Renal pelvis (tissue), 4 donors: ENCODE measurements around the gene YARS2. TPM values are rescaled to one million over a fixed set of nuclear protein-coding genes. Genes with fewer than 3 reads are reported as not detected.
"Not testable (repeated sequence)": the region's sequence is repeated elsewhere in the genome, so short reads cannot be mapped to it uniquely, and the experiment has no call there.

ENCODE experiments used
- DNase-seq: peaks from one replicate; pipeline ENCODE4 v3.0.0-alpha.2; 2013
- polyA plus RNA-seq, 3 donors: library from polyadenylated mRNA; unstranded; fragments of 120-200 nt; gene quantifications; one replicate each; pipeline ENCODE4 v1.2.1, GENCODE V29; 2013; ENCODE audit not compliant: insufficient read length in 3 of 3

The YARS2 gene
- polyA plus RNA-seq, 3 donors: 31.3 to 35.0 (median 33.9) TPM

GRCh38 chr12:32757157-32757556, 1.5 kb upstream of the YARS2 start:
- DNase-seq: no peak

- peak; percentile 46 for DNase-seq
These were observed 874 bp upstream of the YARS2 start for GRCh38 chr12:32756476-32757066.

GRCh38 chr12:32755051-32755653, 545 bp downstream of the YARS2 start:
- DNase-seq: peak; percentile 64

DNA sequence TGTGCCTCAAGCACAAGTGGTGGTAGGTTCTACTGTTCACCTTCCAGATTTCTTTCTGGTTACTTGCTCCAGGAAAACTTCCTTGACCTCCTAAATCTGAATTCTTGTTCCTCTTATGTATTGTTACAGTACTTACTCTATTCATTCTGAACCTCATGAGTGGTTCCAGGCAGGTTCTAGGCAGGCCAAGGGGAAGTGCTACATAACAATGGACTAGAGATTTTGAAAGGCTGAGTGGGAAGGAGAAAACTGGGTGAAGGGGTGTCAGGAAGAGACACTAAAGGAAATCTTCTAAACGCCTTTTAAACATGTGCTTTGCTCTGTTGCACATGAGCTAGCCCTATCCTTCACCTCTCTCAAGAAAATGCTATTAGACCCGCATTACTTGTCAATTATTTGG, 1.6 kb downstream of the YARS2 start:
- no peak for DNase-seq

DNA sequence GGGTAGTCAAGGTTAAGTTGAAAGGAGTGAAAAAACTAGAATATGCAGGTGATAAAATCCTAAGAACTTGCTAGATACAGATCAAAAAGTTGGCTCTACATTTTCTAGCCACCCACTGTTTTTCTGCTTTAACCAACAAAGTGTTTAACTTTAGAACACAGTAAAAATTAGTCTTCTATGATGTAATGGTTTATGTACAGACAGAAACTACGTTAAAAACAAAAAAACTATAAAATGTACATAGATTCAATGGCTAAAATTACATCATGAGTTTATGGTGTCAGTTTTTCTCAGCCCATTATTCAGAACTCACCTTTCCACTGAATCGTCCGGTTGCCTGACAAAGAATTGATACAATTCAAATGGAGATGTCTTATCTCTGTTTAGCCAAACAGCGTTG, 2.1 kb downstream of the YARS2 start:
- no peak for DNase-seq

DNA sequence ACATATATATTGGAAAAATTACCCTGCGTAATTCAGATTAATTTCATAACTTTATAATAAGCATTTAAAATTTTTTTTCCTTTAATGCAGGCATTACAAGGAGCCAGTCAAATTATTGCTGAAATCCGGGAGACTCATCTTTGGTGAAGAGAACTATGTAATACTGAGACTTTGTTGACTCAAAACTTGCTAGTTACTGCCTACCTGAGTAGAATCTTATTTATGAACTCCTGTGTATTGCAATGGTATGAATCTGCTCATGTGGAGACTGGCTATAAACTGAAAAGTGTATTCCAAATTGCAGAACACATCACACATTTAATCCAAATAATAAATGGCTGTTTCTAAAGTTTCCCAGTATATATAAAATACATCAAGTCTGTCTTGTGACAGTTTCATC, 12.4 kb downstream of the YARS2 start:
- DNase-seq: no peak

- DNase-seq: no peak
These were observed 13.6 kb downstream of the YARS2 start for GRCh38 chr12:32742133-32742532.

GRCh38 chr12:32739279-32739678, 16.4 kb downstream of the YARS2 start:
- DNase-seq: no peak

DNA sequence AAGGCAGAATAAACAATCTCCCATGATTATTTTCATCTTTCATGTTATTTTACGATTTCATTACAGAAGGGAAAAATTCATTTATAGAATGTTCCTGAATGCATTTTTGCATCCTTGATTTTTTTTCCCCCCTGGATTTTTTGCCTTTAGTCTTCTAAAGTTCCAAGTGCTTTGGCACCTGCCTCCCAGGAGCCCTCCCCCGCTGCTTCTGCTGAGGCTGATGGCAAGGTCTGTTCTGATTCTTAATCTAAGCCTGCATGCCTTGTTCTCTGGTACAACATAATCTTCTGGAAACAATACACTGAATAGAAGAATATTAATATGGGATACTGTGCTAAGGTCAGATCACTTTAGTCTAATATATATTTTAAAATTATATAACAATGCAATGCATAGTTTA, 18.0 kb downstream of the YARS2 start:
- no peak for DNase-seq

DNA sequence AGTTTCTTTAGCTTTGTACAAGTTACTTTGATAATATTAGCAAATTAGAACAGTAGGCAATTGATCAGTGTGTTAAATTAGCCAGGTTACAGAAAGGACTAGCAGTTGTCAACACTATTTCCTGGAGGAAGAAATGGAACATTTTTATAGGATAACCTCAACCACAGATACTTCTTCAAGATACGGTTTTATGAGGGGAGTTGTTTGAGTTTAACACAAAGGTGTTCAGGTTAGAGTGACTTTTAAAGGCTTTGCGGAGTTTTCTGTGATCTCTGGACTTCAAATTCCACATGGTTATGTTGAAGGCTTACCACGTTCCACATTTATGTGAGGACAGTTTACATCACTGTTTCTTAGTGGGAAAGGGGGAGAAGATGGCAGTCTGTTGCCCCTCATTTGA, 19.3 kb downstream of the YARS2 start:
- no peak for DNase-seq

DNA sequence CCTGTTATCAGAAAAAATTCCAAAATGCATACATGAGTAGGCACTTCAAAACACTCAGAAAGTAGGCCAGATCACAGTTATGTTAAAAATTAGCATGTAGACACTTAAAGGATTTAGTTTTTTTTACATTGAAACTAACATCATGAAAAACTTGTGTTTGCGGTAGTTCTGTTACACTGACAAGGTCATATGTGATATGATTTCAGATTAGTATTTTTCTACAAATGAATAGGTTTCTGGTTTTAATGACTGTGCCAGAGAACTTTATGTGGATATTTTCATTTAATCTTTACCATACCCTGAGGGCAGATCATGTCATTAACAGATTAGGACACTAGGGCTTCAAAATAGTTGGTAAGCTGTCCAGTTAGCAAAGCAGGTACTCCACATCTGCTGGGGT, 20.7 kb downstream of the YARS2 start:
- no peak for DNase-seq

GRCh38 chr12:32727237-32727636, 28.5 kb downstream of the YARS2 start:
- DNase-seq: no peak

- DNase-seq: no peak
These were observed 29.4 kb downstream of the YARS2 start for GRCh38 chr12:32726286-32726685.

DNA sequence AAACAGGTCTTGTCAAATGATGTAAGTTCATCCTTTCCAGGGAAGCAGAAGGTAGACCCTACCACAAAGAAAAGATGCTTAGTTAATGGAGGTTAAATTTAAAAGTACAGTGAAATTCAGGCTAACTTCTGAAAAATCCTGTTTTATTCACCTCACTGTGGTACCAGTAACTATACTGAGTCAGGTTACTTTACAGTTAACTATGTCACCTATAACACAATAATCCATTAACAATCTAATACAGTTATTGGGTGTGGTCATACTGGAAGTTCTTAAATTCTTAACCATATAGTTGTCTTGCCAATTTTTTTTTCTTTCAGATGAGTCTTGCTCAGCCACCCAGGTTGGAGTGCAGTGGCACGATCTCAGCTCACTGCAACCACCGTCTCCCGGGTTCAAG, 30.4 kb downstream of the YARS2 start:
- DNase-seq: not testable (repeated sequence)

DNA sequence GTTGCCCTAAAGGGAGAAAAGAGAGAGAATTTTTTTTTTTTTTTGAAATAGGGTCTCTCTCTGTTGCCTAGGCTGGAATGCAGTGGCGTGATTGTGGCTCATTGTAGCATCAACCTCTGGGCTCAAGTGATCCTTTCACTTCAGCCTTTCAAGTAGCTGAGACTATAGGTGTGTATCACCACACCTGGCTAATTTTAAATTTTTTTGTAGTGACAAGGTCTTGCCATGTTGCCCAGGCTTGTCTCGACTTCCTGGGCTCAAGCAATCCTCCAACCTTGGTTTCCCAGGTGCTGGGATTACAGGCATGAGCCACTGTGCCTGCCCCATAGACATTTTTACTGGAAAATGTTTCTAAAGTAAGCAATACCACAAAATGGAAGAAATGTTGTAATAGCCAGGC, 36.8 kb downstream of the YARS2 start:
- DNase-seq: no peak

GRCh38 chr12:32714772-32715171, 40.9 kb downstream of the YARS2 start:
- no peak for DNase-seq

DNA sequence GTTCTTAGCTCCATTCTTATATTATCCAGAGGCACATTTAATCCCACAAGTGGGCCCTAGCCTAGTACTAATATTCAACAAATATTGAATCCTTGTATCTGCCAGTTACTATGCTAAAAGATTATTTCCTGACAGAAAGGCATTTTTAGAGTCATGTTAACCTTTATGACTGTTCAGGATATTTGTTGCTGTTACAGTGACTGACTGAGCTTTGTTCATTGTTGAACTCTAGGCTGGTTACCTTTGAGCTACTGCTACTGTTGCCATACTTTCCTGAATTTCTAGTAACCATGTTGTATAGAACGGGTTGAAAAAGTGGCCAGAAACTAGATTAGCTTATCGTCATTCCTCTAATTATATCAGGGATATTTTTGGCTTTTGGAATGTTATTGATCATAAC, 46.8 kb downstream of the YARS2 start:
- no peak for DNase-seq

GRCh38 chr12:32706335-32707024, 49.2 kb downstream of the YARS2 start:
- DNase-seq: no peak

- DNase-seq: no peak
These were observed 49.9 kb downstream of the YARS2 start for GRCh38 chr12:32705783-32706182.

GRCh38 chr12:32702946-32703345, 52.8 kb downstream of the YARS2 start:
- DNase-seq: peak; percentile 5

DNA sequence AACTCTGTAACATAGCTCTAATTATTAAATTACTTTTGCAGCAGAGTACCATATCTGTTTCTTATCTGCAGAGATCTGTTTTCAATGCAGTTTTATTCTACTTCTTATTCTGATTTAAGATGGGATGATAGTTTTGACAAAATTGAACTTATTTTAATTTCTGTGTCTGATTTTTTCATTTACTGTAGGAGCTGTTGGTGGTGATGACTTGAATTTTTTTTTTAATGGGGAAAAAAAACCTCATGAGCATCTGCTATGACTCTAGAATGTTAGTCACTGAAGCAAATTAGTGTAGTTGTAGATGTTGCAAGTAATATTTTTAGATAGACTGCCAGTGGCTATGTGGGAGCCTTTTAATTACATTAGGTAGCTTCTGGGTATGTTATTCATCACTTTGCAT, 53.2 kb downstream of the YARS2 start:
- DNase-seq: no peak

DNA sequence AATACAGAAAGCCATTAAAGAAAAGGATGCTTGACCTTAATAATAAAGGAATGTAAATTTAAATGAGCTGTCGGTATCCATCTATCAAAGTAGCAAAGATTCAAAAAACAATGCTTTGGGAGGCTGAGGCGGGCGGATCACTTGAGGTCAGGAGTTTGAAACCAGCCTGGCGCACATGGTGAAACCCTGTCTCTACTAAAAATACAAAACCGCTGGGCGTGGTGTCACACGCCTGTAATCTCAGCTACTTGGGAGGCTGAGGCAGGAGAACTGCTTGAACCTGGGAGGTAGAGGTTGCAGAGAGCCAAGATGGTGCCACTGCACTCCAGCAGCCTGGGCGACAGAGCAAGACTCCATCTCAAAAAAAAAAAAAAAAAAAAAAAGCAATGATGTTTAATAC, 56.3 kb downstream of the YARS2 start:
- not testable (repeated sequence) for DNase-seq

GRCh38 chr12:32698285-32698684, 57.4 kb downstream of the YARS2 start:
- no peak for DNase-seq

- no peak for DNase-seq
These were observed 58.3 kb downstream of the YARS2 start for GRCh38 chr12:32697445-32697844.
